Measurements from ENCODE around the gene ZDHHC14.

ZDHHC14 gene

DNA sequence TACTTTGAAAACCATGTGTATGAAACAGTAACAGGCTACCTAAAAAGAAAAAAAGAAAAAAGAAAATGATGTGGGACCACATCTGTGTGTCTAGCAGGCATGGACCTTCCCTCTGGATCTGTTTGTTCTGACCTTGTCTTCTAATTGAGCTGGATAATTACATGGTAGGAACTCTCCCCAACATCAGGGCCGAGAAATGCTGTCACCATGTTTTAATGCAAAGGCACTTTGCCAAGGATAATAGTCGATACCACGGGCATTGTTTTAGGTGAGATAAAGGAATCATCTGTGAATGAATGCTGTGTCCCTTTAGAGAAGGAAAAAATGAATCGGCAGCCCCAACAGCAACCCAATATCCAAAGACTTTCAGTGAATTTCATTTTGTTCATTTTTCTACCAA, 149.1 kb downstream of the ZDHHC14 start:
- Histone ChIP-seq H3K9ac (ENCODE audit: low read depth, low read length) (no peak overlapping the region), H3K36me3 (ENCODE audit: control insufficient read depth, insufficient read depth, low read length) (no peaks in the 10 kb centered on the region), H3K4me3 (ENCODE audit: low read depth, low read length) (no peak overlapping the region), H3K4me1 (ENCODE audit: control insufficient read depth, insufficient read depth, low read length) (peaks cover 40% of the 10 kb centered on the region), H3K9me3 (ENCODE audit: control insufficient read depth, insufficient read depth, low read length) (no peaks in the 10 kb centered on the region), H3K27ac (ENCODE audit: low read depth, low read length) (no peak overlapping the region), H3K27me3 (ENCODE audit: control insufficient read depth, insufficient read depth, low read length) (no peaks in the 10 kb centered on the region)

DNA sequence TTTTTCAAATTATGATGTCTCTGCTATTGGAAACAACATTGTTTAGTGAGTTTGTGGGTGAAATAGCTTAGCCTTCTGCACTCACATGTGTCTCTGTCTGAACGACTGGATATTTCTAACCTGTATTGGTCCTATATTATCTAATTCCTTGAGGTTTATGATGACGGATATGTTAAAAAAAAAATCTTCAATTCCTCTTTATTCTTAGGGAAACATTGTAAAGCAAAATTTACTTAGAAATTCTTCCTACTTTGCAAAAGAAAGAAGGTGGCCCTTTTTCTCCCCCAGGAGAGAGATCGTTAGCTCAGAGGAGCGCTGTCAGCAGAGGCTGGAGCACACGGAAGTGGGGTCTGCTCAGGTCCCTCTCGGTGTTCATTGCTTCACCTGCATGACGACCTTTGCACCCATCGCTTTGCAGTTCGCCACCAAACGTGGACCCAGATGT, 149.8 kb downstream of the ZDHHC14 start:
- Histone ChIP-seq H3K9me3 (ENCODE audit: control insufficient read depth, insufficient read depth, low read length) (no peaks in the 10 kb centered on the region), H3K27me3 (ENCODE audit: control insufficient read depth, insufficient read depth, low read length) (no peaks in the 10 kb centered on the region), H3K36me3 (ENCODE audit: control insufficient read depth, insufficient read depth, low read length) (no peaks in the 10 kb centered on the region), H3K4me3 (ENCODE audit: low read depth, low read length) (no peak overlapping the region), H3K27ac (ENCODE audit: low read depth, low read length) (no peak overlapping the region), H3K9ac (ENCODE audit: low read depth, low read length) (no peak overlapping the region; the same call in 1 of the 2 replicates), H3K4me1 (ENCODE audit: control insufficient read depth, insufficient read depth, low read length) (peaks cover 46% of the 10 kb centered on the region)

DNA sequence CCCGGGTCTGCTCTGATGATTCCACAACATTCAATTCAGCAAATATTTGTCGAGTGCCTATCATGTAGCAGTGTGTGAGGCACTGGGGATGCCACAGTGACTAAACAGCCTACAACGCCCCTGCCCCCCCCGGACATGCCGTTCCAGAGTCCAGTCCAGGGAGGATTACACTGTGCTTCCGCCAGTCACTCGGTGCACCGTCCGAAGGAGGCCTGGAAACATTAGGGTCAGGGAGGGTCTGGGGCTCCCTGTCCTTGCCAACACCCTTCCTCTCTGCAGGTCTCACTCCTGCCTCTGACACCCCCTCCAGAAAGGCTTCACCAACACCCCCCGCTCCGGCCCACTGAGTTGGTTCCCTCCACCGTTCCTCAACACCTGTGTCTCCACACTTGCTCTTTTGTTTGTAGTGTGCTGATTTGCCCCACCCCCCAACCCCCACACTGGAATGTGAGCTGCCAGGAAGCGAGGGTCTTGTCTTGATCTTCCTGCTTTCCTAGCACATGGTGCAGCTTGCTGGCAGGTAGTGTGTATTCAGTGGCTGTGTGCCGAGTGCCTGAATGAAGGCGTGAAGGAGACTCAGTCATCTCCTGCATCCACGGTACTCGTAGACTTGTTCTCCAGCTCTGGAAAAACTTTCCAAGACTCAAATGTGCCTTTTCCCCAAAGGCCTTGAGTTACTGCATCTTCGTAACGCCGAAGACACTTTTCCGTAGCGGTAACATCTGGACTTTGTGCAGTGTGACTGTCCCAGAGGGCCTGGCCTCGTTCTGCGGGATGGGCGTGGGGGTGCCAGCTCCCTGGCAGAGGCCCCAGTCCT, 150.4 kb downstream of the ZDHHC14 start:
- H3K27me3 ChIP-seq (ENCODE audit: control insufficient read depth, insufficient read depth, low read length): no peaks in the 10 kb centered on the region
- no peaks in the 10 kb centered on the region for H3K36me3 ChIP-seq (ENCODE audit: control insufficient read depth, insufficient read depth, low read length)
- H3K9ac ChIP-seq (ENCODE audit: low read depth, low read length): no peak overlapping the region; the same call in 1 of the 2 replicates
- no peak overlapping the region for H3K4me3 ChIP-seq (ENCODE audit: low read depth, low read length)
- H3K4me1 ChIP-seq (ENCODE audit: control insufficient read depth, insufficient read depth, low read length): peaks cover 50% of the 10 kb centered on the region
- no peaks in the 10 kb centered on the region for H3K9me3 ChIP-seq (ENCODE audit: control insufficient read depth, insufficient read depth, low read length)
- peak overlapping the region; percentile 34 for H3K27ac ChIP-seq (ENCODE audit: low read depth, low read length)

DNA sequence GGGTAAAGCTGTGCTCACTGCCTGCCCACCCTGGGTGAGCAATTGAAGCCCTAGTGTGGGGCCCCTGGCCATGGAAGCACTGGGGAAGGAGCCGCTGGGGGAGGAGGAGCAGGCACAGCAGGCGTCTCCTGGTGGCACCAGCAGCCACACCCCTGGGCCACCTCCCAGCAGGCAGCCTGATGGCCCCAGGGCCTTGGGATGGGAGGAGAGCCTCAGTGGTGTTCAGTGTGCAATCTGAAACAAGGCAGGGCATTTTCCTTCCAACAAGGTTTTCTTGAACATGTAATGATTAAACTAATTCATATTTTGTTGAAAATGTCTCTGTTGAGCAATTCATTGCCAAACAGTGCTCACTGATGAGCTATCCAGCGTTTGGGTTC, 151.0 kb downstream of the ZDHHC14 start:
- no peaks in the 10 kb centered on the region for H3K36me3 ChIP-seq (ENCODE audit: control insufficient read depth, insufficient read depth, low read length)
- H3K9me3 ChIP-seq (ENCODE audit: control insufficient read depth, insufficient read depth, low read length): no peaks in the 10 kb centered on the region
- no peak overlapping the region for H3K4me3 ChIP-seq (ENCODE audit: low read depth, low read length)
- H3K4me1 ChIP-seq (ENCODE audit: control insufficient read depth, insufficient read depth, low read length): peaks cover 50% of the 10 kb centered on the region
- no peak overlapping the region for H3K9ac ChIP-seq (ENCODE audit: low read depth, low read length)
- H3K27ac ChIP-seq (ENCODE audit: low read depth, low read length): peak overlapping the region; percentile 34
- no peaks in the 10 kb centered on the region for H3K27me3 ChIP-seq (ENCODE audit: control insufficient read depth, insufficient read depth, low read length)

DNA sequence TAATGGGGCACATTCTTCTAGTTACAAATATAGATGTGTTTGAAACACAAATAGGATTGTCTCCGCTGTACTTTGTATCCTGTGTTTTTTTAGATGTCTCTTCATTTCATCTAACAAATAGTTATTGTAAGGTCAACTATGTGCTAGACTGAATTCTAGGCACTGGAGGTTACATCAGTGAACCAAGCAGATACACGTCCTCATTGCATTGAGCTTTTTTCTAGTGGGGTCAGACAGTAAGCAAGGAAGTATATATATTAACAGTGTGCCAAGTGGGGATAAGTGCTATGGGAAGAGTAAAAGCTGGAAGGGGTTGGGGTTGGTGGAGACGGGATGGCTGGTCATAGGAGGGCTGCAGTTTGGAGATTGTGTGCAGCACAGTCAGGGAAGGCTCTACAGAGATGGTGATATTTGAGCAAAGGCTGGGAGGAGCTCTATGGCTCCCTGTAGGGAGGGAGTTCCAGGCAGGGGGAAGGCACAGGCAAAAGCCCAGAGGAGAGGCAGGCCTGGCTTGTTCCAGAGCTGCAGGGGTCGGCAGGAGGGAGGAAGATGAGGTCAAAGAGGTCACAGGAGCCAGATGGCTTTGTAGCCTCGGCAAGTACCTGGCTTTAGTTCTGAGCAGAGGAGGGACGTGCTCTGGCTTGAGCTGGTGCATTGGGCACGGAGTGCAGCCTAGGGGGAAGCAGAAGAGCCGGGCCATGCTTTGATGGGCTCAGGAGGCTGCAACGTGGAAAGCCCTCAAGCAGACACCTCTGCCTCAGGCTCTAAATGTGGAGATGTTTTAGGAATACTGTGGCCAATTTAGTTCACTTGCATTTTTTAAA, 152.3 kb downstream of the ZDHHC14 start:
- Histone ChIP-seq H3K4me1 (ENCODE audit: control insufficient read depth, insufficient read depth, low read length) (peaks cover 50% of the 10 kb centered on the region), H3K27ac (ENCODE audit: low read depth, low read length) (no peak overlapping the region), H3K9ac (ENCODE audit: low read depth, low read length) (no peak overlapping the region), H3K27me3 (ENCODE audit: control insufficient read depth, insufficient read depth, low read length) (no peaks in the 10 kb centered on the region), H3K36me3 (ENCODE audit: control insufficient read depth, insufficient read depth, low read length) (no peaks in the 10 kb centered on the region), H3K9me3 (ENCODE audit: control insufficient read depth, insufficient read depth, low read length) (no peaks in the 10 kb centered on the region), H3K4me3 (ENCODE audit: low read depth, low read length) (no peak overlapping the region)

DNA sequence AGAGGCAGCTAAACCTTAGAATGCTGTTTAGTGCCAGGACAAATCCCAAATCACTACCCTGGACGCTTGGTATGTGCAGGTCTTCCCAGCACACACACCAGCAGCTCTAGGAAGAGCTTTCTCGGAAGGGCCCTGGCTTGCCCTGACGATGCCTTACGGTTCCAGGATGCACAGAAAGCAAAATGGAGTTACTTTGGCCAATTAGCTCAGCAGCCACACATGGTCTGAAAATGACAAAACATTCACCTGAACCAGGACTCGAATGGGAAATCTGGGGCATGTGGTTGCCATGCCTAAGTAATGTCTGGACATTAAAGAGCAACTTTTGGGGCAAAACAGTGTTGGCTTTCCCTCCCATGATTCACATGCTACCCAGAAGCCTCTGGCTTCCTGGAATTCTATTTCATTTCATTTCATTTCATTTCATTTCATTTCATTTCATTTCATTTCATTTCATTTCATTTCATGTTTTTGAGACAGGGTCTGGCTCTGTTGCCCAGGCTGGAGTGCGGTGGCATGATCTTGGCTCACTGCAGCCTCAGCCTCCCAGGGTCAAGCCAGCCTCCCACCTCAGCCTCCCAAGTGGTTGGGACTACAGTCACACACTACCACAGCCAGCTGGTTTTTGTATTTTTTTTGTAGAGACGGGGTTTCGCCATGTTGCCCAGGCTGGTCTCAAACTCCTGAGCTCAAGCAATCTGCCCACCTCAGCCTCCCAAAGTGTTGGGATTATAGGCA, 153.3 kb downstream of the ZDHHC14 start:
- Histone ChIP-seq H3K4me3 (ENCODE audit: low read depth, low read length) (no peak overlapping the region), H3K27me3 (ENCODE audit: control insufficient read depth, insufficient read depth, low read length) (no peaks in the 10 kb centered on the region), H3K27ac (ENCODE audit: low read depth, low read length) (no peak overlapping the region), H3K9ac (ENCODE audit: low read depth, low read length) (no peak overlapping the region), H3K4me1 (ENCODE audit: control insufficient read depth, insufficient read depth, low read length) (peaks cover 50% of the 10 kb centered on the region), H3K9me3 (ENCODE audit: control insufficient read depth, insufficient read depth, low read length) (no peaks in the 10 kb centered on the region), H3K36me3 (ENCODE audit: control insufficient read depth, insufficient read depth, low read length) (no peaks in the 10 kb centered on the region)

DNA sequence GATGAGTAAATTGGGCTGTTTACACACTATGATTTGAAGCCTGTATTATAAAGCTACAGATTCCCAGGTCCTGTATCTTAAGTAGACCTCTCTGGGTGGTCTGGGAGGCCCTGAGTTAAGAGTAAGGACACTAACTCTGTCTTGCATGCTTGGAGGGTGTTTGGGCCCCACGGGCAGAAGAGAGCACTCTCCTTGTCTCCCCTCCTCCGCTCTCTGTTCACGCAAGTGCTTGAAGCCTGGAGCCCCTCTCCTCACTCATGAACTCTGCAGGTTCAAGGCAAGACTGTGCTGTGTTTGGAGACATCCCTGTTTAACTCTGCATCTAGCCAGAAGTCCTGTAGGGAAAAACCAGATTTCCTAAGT, 154.0 kb downstream of the ZDHHC14 start:
- H3K4me1 ChIP-seq (ENCODE audit: control insufficient read depth, insufficient read depth, low read length): peaks cover 50% of the 10 kb centered on the region
- H3K4me3 ChIP-seq (ENCODE audit: low read depth, low read length): no peak overlapping the region
- H3K27ac ChIP-seq (ENCODE audit: low read depth, low read length): peak overlapping the region; percentile 38
- H3K9ac ChIP-seq (ENCODE audit: low read depth, low read length): no peak overlapping the region
- no peaks in the 10 kb centered on the region for H3K9me3 ChIP-seq (ENCODE audit: control insufficient read depth, insufficient read depth, low read length)
- no peaks in the 10 kb centered on the region for H3K27me3 ChIP-seq (ENCODE audit: control insufficient read depth, insufficient read depth, low read length)
- no peaks in the 10 kb centered on the region for H3K36me3 ChIP-seq (ENCODE audit: control insufficient read depth, insufficient read depth, low read length)

DNA sequence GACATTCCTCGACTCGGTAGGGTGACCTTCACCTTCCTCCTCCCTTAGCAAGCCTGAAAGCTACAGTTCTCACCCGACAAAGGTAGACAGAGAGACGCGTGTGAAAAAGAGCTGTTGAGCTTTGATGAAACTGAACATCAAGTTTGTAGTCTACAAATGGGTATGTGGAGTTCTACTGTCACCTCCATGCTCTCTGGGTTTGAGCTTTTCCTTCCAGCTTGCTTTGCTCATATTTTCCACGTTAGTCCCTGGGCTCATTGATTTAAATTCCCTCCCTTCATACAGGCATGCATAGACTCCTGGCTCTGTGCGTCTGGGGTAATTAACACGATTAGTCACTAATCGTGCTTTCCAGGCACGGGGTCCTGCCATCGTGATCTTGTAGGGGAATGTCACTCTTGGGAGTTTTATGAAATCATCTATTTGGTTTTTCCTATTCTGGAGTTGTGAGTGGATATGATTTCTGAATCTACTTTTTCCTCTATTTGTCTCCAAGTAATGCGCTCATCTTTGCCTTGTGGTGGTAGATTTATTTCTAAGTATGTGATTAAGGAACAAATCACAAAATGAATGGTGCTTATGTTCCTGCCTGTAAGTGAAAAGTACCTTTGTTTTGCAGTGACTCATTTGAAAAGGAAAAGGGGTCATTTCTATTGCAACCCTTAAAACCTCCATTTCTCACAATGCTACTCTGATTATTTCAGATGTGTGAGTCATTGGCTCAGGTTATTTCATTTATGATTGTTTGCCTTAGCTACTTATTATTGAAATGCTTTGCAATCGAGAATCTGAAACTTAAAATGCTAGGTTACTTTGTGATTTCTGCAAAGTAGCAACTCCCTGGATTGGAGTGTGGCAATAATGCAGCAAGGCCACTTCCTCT, 154.6 kb downstream of the ZDHHC14 start:
- H3K4me3 ChIP-seq (ENCODE audit: low read depth, low read length): no peak overlapping the region
- no peaks in the 10 kb centered on the region for H3K27me3 ChIP-seq (ENCODE audit: control insufficient read depth, insufficient read depth, low read length)
- no peaks in the 10 kb centered on the region for H3K36me3 ChIP-seq (ENCODE audit: control insufficient read depth, insufficient read depth, low read length)
- peak overlapping the region; percentile 38 for H3K27ac ChIP-seq (ENCODE audit: low read depth, low read length)
- no peak overlapping the region for H3K9ac ChIP-seq (ENCODE audit: low read depth, low read length)
- H3K4me1 ChIP-seq (ENCODE audit: control insufficient read depth, insufficient read depth, low read length): peaks cover 45% of the 10 kb centered on the region
- H3K9me3 ChIP-seq (ENCODE audit: control insufficient read depth, insufficient read depth, low read length): no peaks in the 10 kb centered on the region

DNA sequence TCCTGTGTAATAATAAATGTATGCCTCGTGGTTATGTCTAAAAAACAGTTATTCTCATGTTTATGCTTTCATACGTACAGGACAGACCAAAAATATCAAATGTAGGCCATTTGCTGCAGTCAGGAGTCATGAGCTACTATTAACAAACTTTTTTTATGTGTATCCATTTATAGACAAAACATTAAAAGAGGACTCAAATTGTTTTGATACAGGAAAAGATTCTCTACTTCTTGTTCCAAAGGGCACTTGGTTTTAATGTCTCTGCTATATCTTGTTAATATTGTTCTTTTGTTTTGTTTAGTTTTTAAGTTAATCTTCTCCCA, 155.2 kb downstream of the ZDHHC14 start:
- H3K36me3 ChIP-seq (ENCODE audit: control insufficient read depth, insufficient read depth, low read length): no peaks in the 10 kb centered on the region
- H3K9me3 ChIP-seq (ENCODE audit: control insufficient read depth, insufficient read depth, low read length): no peaks in the 10 kb centered on the region
- H3K9ac ChIP-seq (ENCODE audit: low read depth, low read length): no peak overlapping the region
- no peak overlapping the region for H3K27ac ChIP-seq (ENCODE audit: low read depth, low read length)
- H3K4me3 ChIP-seq (ENCODE audit: low read depth, low read length): no peak overlapping the region
- no peaks in the 10 kb centered on the region for H3K27me3 ChIP-seq (ENCODE audit: control insufficient read depth, insufficient read depth, low read length)
- peaks cover 40% of the 10 kb centered on the region for H3K4me1 ChIP-seq (ENCODE audit: control insufficient read depth, insufficient read depth, low read length)

DNA sequence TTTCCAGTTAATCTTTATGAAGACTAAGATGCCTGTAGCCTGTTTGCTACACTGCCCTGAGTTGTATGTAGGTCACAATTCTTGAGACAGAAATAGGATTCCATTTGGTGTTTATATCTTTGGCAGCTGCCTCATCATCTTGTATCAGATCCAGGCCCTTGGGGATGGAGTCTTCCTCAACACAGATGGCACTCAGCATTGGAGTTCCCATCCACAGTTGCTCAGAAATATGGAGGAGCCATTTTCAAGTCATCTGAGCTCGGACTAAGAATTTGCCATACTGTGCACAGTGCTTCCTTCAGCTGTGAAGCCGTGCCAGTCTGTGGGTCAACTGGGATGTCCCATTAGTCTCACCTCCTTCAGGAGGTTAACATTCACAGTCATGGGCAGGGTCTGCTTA, 156.6 kb downstream of the ZDHHC14 start:
- Histone ChIP-seq H3K4me3 (ENCODE audit: low read depth, low read length) (no peak overlapping the region), H3K4me1 (ENCODE audit: control insufficient read depth, insufficient read depth, low read length) (peaks cover 27% of the 10 kb centered on the region), H3K27me3 (ENCODE audit: control insufficient read depth, insufficient read depth, low read length) (no peaks in the 10 kb centered on the region), H3K9ac (ENCODE audit: low read depth, low read length) (no peak overlapping the region), H3K36me3 (ENCODE audit: control insufficient read depth, insufficient read depth, low read length) (no peaks in the 10 kb centered on the region), H3K9me3 (ENCODE audit: control insufficient read depth, insufficient read depth, low read length) (no peaks in the 10 kb centered on the region), H3K27ac (ENCODE audit: low read depth, low read length) (no peak overlapping the region)

All from HUES48 (cell line).